GM12878 (cell line): ENCODE results near the gene PLEKHM3.

Source experiments
- CTCF ChIP-seq, 3 experiments: IDR thresholded peaks in 2 of 3; conservative IDR thresholded peaks in 1 of 3; 2 replicates each; pipeline ENCODE4 v1.5.1; 2011; ENCODE audit warnings: low read depth in 3 of 3, low read length in 3 of 3, mild to moderate bottlenecking in 3 of 3, control low read depth in 2 of 3, moderate library complexity in 2 of 3, inconsistent platforms in 1 of 3, mixed read lengths in 1 of 3; ENCODE audit not compliant: control insufficient read depth in 2 of 3, insufficient read depth in 1 of 3; ENCODE audit errors: extremely low read depth in 1 of 3
- ESRRA ChIP-seq: IDR thresholded peaks from 2 replicates; pipeline ENCODE4 v1.6.1; 2012; ENCODE audit warnings: mild to moderate bottlenecking, low read length, improper control_type of control experiment
- ZNF217 ChIP-seq: fragments of 450-650 bp; IDR thresholded peaks from 2 replicates; pipeline ENCODE4 v1.6.1; 2017; ENCODE audit warnings: antibody characterized with exemption, mild to moderate bottlenecking

- TF ChIP-seq CTCF (IDR thresholded peaks at IDR 0.05 in 2 of 3, conservative IDR thresholded peaks at IDR 0.05 in 1 of 3; ENCODE audit: control insufficient read depth in 2 of 3, extremely low read depth in 1 of 3, insufficient read depth in 1 of 3, low read depth in 3 of 3, low read length in 3 of 3) (no peak), ESRRA (no peak), ZNF217 (no peak)
Observed at GRCh38 chr2:207938415-207938814, 86.9 kb downstream of the PLEKHM3 start.
